ENCODE data around the gene TBX3. TPM values are rescaled to one million over a fixed set of nuclear protein-coding genes. Genes with fewer than 3 reads are reported as not detected.

Gene TBX3
- total RNA-seq, 1 experiment from 2014 or later = not detected

DNA sequence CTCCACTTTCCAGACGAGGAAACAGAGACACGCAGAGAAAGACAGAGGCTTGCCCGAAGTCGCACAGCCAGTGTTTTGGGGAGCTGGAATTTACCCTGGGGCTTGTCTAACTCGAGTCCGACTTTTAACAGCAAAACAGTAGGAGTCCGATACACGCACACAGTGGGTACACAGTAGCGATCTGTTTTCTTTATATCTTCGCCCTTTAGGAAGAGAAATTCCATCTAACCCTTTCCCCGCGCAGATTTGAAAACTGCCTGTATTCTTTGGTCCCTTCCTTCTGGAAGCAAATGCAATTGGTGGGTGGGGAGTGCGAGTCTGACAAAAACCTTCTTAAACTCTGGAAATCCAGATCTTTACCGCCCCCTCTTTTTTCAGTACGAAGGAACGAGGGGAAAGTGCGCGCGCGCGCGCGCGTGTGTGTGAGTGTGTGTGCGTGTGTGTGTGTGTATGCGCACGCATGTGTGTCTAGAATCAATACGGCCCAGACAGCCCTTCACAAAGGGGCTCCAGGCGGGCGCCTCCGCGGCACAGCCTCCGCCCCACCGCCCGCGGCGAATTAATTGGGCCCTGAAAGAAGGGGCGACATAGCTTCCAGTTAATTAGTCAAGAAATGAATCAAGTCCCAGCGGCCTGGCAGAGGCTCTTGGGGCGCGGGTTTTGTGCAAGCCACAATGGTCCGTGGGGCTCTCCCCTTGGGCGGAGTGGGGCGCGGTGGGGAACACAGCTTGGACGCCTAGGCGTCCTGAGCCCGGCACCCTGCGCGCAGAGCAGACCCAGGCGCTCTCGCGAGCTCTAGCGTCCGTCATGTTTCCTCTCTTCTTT is 14.0 kb upstream of the TBX3 start:
- in situ Hi-C loops (cut with HindIII; ENCODE audit: low sequenced_read_pairs) = no loop called here
- DNase-seq (ENCODE audit: low spot score) = no peak

DNA sequence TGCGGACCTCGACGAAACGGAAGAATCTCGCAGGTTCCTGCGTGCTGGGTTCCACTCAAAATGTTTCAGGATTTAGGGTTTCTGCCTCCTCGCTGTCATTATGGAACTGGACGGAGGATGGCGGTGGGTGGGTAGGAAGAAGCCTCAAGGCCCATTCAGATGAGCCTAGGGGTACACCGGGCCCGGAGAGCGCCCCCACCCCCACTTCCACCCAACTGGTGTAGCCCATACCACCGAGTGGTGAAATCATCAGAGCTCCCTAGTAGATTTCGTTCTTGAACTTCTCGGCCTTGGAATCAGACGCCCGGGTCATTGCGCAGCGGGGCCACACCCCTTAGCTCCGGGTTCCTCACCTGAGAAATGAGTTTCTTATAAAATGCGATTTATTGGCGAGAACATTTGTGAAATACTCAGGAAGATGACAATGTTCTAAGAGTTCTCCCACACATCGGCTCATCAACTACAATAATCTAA is 13.3 kb upstream of the TBX3 start:
- in situ Hi-C loops (cut with HindIII; ENCODE audit: low sequenced_read_pairs) = no loop called here
- no peak for DNase-seq (ENCODE audit: low spot score)

DNA sequence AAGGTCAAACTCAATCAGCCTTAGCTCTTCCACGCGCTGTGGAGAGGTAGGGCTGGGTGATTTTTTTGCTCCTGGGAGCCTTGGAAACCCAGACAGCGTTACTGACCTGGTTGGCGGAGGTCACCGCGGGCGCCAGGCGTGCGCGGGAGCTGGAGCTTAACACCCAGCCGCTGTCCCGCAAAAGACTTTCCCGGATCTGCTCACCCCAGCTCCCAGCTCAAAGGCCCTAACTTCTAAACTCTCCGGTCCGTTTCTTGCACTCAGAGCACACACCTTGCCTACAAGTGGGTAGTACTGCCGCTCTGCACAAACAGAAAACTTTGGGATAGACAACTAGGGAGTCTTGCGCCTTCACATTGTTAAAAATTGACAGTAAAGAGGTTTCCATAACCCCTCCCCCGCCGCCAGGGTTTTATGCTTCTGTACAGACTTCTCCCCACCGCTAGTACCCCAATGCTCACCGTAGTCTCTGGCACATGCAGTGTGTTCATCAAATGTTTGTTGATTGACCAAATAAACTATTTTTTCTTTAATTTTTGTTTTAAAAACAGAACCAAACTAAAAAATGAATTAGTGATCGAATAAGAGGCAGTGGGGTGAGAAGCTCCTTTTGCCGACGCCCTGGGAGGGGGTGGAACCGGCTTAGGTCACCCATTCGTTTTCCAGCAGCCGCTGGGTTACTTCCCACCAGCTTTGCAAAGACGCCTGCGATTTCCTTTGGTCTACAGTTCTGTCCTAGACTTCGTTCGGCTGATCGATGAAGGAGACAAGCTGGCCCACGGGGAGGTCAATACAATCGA is 12.7 kb upstream of the TBX3 start:
- no peak for DNase-seq (ENCODE audit: low spot score)
- in situ Hi-C loops (cut with HindIII; ENCODE audit: low sequenced_read_pairs) = no loop called here

DNA sequence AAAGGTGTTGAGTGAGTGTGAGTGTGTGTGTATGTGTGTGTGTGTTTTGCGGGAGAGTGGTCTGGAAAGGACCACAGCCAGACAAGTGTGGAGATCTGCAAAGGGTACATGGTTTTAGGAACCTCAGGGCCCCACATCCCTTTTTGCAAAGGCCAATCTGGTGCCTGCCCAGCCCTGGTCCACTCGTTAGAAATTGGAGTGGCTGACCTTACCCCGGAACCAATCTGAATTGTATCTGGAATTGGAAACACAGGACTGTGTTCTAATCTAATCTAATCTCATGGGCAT is 11.3 kb upstream of the TBX3 start:
- DNase-seq (ENCODE audit: low spot score) = no peak
- in situ Hi-C loops (cut with HindIII; ENCODE audit: low sequenced_read_pairs) = no loop called here

DNA sequence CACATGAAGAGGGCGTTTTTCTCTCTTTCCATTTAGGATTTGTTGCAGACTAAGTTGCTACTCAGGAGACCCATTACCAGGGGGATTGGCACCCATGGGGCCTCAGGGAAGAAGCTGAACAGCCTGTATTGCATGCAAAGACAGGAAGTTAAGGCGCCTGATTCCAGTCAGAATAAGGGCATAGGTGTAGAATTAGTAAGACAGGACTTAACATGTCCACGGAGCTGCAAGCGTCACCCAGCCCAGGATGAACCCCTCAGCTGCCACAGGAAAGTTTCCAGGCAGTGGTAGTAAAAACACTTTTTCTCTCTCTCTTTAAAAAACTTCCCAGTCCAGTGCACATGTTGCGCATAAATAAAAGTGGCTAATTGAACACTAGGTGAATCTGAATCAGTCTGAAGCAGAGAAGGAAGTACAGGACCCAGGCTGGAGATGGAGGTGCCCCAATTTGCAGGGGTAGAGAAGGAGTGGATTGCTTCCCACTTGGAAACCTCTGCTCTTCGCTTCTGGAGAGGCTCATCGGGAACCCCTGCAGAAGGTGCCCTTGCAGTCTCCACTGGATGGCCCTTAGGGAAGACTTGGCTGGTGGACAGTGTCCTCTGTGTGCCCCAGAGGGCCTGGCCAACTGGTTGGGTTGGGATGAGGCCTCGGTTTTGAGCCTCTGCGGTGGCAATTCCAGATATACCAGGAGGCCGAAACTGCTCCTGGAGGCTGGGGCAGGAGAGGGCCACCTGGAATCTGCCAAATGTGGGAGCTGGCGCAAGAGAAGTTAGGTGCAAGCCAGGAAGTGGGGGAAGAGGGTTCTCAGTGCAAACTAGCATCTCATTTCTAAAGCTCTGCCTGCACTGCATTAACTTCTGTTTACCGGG is 10.7 kb upstream of the TBX3 start:
- no peak for DNase-seq (ENCODE audit: low spot score)
- in situ Hi-C loops (cut with HindIII; ENCODE audit: low sequenced_read_pairs) = no loop called here

DNA sequence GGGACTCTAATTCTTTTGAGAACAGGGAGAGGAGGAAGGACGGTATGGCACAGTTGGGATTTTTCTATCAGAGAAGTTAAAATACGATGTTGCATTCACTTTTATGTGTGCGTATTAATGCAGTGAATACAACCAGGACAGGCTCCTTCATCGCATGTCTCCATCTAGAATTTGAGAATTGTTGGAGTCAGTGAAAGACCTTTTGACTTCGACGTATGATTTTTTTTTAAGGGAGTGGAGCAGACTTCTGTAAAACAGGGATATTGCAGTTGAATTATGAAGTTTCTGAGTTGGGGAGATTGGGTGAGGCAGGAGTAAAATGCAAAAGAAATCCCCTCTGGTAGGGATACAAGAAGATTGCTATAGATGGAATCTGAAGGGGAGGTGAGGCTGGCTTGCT is 9.6 kb upstream of the TBX3 start:
- DNase-seq (ENCODE audit: low spot score) = no peak
- in situ Hi-C loops (cut with HindIII; ENCODE audit: low sequenced_read_pairs) = no loop called here

DNA sequence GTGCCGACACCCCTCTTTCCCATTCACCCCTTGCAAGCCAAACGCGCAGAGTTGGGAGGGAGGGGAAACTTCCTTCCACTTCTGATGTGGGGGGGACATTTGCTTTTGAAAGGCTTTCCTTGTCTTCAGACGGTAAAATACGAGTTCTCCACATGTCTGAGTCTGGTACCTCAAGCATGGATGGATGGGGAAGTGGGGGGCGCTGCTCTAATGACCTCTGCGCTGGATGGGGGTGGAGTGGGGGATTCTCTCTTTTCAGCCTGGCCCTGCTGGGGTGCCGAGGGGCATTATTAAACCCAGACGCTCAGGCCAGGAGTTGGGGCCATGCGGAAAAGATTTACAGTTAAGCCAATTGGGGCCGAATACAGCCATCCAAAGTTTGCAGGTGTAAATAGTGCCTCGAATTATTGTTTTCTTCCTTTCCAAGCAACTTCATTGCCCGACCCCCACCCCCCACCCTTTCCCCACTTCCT is 9.1 kb upstream of the TBX3 start:
- DNase-seq (ENCODE audit: low spot score) = no peak
- in situ Hi-C loops (cut with HindIII; ENCODE audit: low sequenced_read_pairs) = no loop called here

DNA sequence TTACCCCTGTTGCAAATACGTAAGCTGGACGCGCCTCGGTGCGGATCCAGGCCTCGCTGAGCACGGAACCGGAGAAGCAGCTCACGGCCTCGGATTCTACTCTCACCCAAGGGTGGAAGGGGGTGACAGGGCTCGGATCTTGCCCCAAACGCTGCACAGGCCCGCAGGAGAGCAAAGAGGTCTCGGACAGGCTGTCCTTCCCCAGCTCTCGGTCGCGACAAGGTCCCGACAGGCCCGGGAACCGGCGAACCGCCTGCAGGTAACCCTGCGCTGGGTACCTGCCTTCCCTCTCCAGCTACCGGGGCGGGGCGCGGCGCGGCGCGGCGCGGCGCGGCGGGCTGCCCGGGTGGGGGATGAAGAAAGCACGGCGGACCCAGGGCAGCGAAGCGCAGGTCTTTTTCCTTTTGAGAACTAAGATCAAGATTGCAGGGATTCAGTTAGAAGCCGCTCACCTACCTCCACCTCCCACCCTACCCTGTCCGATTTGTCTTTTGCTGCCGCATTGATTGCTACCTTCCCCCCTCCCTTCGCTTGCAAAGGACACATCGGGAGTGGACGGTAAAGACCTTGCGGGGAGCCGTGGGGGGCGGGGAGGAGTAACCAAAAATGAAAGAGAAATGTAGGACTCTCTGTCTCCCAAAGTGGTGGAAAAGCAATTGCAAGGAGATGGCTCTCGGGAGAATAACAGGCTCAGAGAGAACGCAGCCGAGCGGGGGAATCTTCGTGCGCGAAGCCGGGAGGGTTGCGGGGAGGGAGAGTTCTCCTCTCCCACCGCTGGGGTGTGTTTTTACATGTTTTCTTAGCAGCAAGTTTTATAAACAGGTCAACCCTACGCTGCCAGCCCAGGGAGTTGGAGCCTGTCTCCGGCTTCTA is 8.4 kb upstream of the TBX3 start:
- no peak for DNase-seq (ENCODE audit: low spot score)
- in situ Hi-C loops (cut with HindIII; ENCODE audit: low sequenced_read_pairs) = no loop called here

DNA sequence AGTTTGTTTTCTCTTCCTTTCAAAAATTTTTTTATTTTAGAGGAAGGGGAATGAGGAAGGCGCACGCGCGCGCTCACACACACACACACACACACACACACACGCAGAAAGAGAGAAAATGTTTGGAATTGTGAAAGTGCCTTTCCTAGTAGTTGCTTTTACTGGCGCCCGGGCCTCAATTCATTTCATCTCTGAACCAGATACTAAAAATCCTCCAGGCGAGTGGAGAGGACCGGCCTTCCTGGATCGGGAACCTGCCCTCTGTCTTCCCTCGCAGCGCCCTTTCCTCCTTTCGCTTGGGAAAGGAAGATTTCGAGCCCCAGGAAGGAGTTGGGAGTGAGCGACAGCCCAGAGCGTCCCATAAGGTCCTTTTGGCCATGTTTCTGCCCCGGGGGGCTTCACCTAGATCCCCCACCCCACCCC is 7.8 kb upstream of the TBX3 start:
- DNase-seq (ENCODE audit: low spot score) = no peak
- in situ Hi-C loops (cut with HindIII; ENCODE audit: low sequenced_read_pairs) = no loop called here

DNA sequence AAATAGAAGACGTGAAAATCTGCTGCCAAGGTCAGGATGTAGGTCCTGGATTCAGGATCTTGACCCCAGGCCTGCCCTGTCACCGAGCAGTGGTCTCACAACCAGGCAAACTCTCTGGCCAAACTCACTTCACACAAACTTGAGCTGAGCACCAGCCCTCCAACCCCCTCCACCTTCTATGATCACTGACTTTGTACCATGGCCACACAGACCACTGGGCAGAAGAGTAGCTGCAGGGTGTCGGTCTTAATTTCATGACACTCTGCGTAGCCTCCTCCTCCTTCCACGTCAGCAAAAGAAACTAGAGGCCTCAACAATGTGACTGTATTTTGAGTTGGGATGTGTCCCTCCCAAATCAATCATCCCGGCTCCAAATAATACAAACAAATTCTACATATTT is 7.2 kb upstream of the TBX3 start:
- no peak for DNase-seq (ENCODE audit: low spot score)
- in situ Hi-C loops (cut with HindIII; ENCODE audit: low sequenced_read_pairs) = no loop called here

DNA sequence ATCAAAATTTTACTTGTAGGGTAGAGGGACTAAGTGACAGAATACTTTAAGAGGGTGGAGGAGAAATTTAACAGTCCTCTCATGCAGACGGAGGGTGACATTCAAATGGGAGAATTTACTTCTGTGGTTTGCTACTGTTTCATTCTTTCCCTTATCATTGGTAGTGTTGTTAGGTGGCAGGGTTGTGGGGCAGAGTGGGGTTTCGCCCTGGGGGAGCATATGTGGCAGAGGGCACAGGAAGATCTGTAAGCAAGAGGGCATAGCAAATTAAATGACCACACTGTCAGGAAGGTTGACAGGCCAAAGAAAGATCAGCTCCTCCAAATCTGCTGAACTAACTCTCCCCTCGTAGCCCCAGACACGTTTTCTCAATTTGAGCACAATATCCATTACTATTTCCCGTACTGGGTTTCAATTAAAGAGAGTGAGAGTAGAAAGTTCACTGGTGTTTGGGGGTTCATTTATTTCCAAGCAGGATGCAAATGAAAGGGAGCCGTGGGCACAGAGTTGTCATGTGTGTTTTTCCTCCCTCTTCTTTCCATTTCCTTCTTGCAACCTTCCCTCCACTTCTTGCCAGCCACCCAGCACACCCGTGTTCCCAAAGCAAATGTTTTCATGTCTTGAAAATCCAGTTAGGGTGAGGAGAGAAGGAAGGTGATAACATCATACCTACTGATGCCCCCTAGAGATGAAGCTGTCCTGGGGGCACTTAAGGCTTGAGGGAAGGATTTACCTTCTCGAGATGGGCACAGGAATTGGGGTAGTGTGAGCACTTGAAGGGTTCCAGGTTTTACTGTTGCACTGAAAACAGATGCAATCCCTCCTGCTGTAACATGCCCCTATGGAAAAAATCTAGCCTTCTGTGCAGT is 6.5 kb upstream of the TBX3 start:
- no peak for DNase-seq (ENCODE audit: low spot score)
- in situ Hi-C loops (cut with HindIII; ENCODE audit: low sequenced_read_pairs) = no loop called here

DNA sequence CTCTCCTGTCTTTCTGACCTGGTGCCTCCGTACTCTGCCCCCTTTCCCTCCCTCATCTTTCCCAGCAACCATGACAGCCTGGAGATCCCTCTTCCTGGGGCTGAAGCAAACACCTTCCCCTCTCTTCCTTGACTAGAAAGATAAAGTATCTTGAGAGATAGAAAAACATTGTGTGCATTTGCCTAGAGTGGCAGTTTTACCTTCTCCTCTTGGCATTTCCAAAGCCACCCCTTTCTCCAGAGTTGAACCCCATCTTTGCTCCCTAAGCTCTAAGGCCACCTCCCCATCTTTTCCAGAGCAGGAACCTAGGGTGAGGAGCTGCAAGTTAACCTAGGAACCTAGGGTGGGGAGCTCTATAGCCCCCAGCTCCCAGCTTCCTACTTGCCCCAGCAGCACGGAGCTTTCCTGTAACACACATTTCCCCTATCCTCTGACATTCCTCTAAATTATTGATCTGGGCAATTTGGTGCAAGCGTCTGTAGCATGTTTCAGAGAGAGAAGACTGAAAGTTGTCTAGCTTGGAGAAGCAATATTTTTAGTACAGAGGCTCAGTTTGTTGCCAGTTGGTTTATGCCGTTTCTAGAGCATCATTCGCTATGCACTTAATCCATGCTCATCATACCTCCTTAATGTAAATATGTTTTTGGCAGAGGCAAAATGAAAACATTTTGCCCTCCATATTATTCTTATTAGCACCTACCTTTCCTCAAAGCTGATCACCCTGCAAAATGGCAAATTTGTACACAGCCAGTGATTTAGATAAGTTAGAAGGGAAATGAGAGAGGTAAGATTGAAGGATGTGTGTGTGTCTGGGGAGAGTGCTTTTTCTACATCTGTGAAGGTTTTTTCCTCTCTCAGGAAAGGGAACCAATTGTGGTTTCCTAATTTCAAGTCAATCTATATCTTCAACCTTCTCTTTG is 5.4 kb upstream of the TBX3 start:
- in situ Hi-C loops (cut with HindIII; ENCODE audit: low sequenced_read_pairs) = no loop called here
- no peak for DNase-seq (ENCODE audit: low spot score)

DNA sequence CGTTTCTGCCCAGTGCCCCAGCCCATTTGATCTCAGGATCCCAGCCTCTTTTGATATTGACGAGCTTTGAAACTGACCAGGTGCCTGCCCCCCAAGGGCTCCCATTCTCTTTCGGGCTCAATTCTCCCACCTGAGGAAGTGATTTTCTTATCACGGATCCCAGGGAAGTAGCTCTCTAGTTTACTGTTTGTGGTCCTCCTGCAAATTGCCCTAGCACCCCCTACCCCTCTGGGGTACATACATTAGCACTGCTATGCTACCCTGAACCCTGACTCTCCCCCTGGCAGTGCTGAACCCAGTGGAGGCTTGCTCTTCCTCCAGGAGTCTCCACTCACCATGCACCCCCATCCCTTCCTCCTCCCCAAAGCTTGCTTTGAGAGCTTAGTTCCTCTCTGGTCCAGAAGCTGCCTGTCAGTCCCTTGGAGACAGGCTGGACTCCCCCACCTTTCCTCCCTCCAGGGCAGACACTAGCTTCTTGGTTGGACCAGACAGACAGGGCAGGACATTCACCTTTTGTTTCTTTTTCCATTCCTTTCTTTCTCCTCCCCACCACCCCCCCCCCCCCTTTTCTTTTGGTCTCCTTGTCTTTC is 4.4 kb upstream of the TBX3 start:
- in situ Hi-C loops (cut with HindIII; ENCODE audit: low sequenced_read_pairs) = no loop called here
- DNase-seq (ENCODE audit: low spot score) = no peak

DNA sequence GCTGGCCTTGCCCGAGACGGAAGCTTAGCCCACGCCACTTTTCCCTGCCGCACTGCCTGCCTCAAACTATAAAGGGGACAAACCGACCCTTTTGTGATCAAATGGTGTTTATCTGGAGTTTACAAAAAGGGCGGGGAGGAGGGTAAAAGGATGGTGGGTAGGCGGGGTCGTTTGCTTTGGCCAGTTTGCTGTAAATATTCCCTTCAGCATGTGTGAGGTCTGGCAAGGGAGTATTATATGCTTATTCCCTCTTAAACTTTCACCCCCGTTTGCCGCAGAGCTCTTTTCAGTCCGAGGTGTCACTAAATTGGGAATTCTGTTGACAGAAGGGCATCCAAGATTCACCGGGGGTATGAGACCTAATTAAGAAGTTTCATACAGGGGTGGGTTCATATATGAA is 3.8 kb upstream of the TBX3 start:
- DNase-seq (ENCODE audit: low spot score) = no peak
- in situ Hi-C loops (cut with HindIII; ENCODE audit: low sequenced_read_pairs) = no loop called here

DNA sequence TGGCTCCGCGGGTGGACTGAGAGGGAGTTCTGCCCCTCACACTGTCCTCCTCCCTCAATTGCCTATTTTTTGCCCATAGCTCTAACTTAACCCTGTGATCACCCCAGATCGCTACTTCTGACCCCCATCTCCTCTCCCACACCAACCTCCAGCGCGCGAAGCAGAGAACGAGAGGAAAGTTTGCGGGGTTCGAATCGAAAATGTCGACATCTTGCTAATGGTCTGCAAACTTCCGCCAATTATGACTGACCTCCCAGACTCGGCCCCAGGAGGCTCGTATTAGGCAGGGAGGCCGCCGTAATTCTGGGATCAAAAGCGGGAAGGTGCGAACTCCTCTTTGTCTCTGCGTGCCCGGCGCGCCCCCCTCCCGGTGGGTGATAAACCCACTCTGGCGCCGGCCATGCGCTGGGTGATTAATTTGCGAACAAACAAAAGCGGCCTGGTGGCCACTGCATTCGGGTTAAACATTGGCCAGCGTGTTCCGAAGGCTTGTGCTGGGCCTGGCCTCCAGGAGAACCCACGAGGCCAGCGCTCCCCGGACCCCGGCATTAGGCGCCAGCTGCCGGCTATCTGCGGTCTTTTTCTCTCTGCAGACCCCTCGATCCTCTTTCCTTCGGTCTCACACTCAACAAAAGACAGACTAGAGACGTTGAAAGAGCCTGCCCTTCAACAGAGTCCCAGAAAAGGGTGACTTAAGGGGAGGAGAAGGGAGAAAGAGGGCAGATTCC is 3.0 kb upstream of the TBX3 start:
- no peak for DNase-seq (ENCODE audit: low spot score)
- in situ Hi-C loops (cut with HindIII; ENCODE audit: low sequenced_read_pairs) = no loop called here

DNA sequence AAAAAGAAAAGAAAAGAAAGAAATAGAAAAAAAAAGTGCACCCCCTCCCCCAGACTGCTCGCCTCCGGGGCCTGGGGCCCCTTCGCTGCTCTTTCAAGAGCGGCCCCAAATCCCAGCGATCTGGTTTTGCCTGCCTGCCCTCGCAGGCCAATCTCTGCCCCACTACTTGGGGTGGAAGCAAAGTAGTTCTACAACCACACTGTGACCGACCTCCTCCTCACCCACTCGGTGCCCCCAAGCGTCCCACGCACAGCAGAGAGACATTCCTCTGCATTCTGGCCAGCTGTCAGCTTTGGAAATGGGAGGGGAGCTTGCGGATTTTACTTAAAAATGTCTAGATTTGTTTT is 2.4 kb upstream of the TBX3 start:
- no peak for DNase-seq (ENCODE audit: low spot score)
- in situ Hi-C loops (cut with HindIII; ENCODE audit: low sequenced_read_pairs) = no loop called here

All from G401 (cell line).